Fibroblast of villous mesenchyme (primary cell): ENCODE measurements around the gene KANSL3. TPM values are rescaled to one million over a fixed set of nuclear protein-coding genes. Genes with fewer than 3 reads are reported as not detected.
A peak's percentile ranks its signal among the peaks of the same experiment; 100 is the strongest.
"Not testable (repeated sequence)": the region's sequence is repeated elsewhere in the genome, so short reads cannot be mapped to it uniquely, and the experiment has no call there.

ENCODE experiments used
- DNase-seq: peaks from one replicate; pipeline ENCODE4 v3.0.0-alpha.2; 2010; ENCODE audit warnings: low read depth
- H3K4me3 ChIP-seq: 2 replicates; pipeline ENCODE4 v1.5.1; 2011; ENCODE audit warnings: low read depth, mild to moderate bottlenecking, low read length
- CTCF ChIP-seq: IDR thresholded peaks from 2 replicates; pipeline ENCODE4 v1.5.1; 2012; ENCODE audit warnings: low read depth, mild to moderate bottlenecking, low read length; ENCODE audit not compliant: insufficient read depth
- total RNA-seq: library from RNA; depleted of rRNA; stranded (reverse); fragments of >200 nt; gene quantifications from 2 replicates; pipeline ENCODE4 v1.2.3, GENCODE V29; 2012

Gene KANSL3
- total RNA-seq, 1 donor, result 35.4 TPM

- peak; percentile 60 for DNase-seq
- no peak overlapping the region for H3K4me3 ChIP-seq
- peak; percentile 91 for TF ChIP-seq CTCF
These were observed 83.6 kb downstream of the KANSL3 start for GRCh38 chr2:96554293-96555145.

- DNase-seq, H3K4me3 ChIP-seq: not testable (repeated sequence)
These were observed 84.2 kb downstream of the KANSL3 start for GRCh38 chr2:96553957-96554292.

- no peak overlapping the region for H3K4me3 ChIP-seq
- DNase-seq, result no peak
- no peak for TF ChIP-seq CTCF
These were observed 84.7 kb downstream of the KANSL3 start for GRCh38 chr2:96553176-96553956.

- DNase-seq, result no peak
- H3K4me3 ChIP-seq, result no peak overlapping the region
- no peak for TF ChIP-seq CTCF
These were observed 85.6 kb downstream of the KANSL3 start for GRCh38 chr2:96552315-96553175.

- TF ChIP-seq CTCF, result no peak
- H3K4me3 ChIP-seq, result no peak overlapping the region
- DNase-seq, result no peak
These were observed 86.4 kb downstream of the KANSL3 start for GRCh38 chr2:96551605-96552314.

- H3K4me3 ChIP-seq, result no peak overlapping the region
- DNase-seq, result no peak
- TF ChIP-seq CTCF, result no peak
These were observed 87.1 kb downstream of the KANSL3 start for GRCh38 chr2:96550787-96551604.
